ENCODE data around the gene IFI27L2.

- TF ChIP-seq CBX8 (IDR thresholded peaks at IDR 0.05; ENCODE audit: borderline replicate concordance, low read depth, low read length) (no peak), POLR2A (IDR thresholded peaks at IDR 0.05; ENCODE audit: control extremely low read depth in 1 of 2, low read depth in 2 of 2, low read length in 2 of 2) (no peak), RFX5 (IDR thresholded peaks at IDR 0.05; ENCODE audit: borderline replicate concordance, low read depth, low read length) (no peak), CTCF (IDR thresholded peaks at IDR 0.05; ENCODE audit: control extremely low read depth in 1 of 3, insufficient read depth in 1 of 3, low read depth in 1 of 3, low read length in 3 of 3) (no peak), TCF12 (IDR thresholded peaks at IDR 0.05; ENCODE audit: low read depth, low read length) (no peak), ZNF274 (IDR thresholded peaks at IDR 0.05; ENCODE audit: borderline replicate concordance, extremely low read depth, low read length) (no peak), CREB1 (IDR thresholded peaks at IDR 0.05) (no peak), YY1 (IDR thresholded peaks at IDR 0.05; ENCODE audit: low read depth, low read length) (no peak), RNF2 (IDR thresholded peaks at IDR 0.05; ENCODE audit: borderline replicate concordance, low read depth, low read length, missing control alignments, poor library complexity, severe bottlenecking) (no peak)
Observed at GRCh38 chr14:94114589-94115057, 14.8 kb downstream of the IFI27L2 start.
